ENCODE results near the gene DNAH7.
"Not testable (repeated sequence)": the region's sequence is repeated elsewhere in the genome, so short reads cannot be mapped to it uniquely, and the experiment has no call there.

Gene DNAH7

DNA sequence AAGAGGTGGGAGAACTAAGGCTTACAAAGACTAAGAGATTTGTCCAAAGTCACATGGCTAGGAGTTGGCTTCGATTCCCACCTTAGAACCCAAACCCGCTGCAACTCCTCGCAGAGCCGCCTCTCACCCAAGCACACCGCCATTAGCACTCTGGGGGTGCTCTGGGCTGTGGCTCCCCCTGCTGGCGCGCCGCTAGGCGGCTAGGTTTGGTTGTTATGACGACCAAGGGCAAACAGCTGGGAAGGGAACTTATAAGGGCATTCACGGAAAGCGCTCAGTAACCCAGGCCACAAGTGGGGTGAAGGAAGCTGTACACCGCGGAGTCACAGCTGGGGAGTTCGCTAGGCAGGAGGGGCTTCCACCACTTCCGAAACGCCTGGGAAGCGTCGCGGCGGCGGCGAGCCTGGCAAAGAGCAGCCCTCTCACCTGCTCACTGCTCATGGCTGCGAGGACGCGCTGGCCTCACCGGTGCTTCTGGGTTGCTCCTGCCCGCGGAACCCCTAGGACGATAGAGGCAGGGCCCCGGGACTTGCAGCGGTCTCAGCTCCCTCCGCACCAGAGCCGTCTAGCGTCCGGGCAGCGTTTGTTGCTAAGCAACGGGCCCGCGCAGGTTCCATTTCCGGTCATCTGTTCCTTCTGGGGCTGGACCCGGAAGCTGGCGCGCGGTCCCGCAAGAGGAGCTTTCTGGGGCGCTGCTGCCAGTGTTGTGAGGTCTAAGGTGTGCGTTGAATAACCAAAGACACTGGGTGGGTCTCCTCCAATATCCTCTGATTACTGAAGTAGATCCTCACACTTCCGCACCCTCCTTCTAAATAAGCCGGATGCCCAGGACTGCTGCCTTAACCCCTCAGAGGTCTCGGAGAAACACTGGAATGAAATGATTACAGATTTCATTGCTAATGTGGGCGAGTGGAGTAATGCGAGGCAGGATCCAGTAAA is at the start of gene DNAH7:
Gene DNAH7, minus strand, starts transcription at position 567 of the 939 bp plus-strand sequence. Its CDS starts 126 bp downstream, at position 441.
- peak; percentile 76 for DNase-seq

DNA sequence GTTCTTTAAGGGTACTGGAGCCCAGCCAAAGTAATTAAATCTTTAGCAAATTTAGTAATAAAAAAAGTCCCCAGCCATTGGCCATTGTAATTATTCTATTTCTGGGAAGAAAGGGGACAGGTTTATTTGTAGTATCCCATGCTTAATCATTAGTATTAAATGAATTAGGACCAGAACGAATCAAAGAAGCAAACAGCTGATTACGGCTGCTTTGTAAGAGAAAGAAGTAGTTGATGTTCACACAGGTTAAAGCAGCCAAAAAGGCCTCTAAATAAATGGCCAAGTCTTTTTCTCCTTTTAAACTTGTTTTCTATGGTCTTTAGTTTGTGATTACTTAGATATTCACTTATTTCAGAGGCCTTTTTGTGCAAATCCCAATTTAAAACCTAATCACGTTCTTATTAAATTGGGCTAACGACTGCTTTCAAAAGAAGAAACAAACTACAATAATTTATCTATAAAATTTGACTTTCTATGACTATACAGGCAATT is 48.6 kb upstream of the DNAH7 start:
- no peak for DNase-seq

DNA sequence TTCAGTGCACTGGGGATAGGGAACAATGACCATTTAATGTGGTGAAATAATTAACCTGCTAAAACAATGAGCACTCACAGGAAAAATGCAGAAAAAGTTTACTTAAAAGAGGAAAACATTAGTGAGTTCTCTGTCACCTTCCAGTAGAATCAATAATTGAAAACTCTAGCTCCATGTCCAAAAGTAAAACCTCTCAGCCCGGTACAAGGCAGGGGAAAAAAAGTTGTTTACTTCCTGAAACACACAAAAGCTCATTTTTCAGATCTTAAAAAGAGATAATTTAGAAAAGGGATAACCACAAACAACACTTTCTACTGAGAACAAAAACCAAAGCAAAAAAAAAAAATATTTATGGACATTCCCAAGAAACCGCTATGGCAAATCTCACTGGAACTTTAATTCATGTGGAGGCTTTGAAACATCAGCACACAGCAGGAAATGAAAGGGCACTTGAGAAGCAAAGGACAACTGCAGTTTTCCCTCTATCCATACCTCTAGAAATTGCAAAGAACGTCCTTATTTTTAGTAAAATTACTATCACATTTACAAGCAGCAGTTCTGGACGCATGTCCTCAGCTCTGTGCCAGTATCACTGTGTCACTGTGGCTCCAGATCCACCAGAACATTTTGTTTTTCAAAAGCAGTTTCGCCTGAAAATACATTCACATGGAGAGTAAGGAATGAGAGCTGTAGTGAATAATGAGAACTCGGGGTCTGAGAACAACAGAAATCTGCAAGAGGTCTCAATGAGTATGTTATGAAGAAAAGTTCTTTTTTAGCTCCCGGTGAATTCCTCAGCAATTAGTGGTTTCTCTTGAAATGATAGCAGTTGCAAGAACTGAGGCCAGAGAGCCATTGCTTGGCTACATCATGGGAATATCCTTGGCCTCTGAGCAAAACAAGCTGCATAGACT is 44.7 kb upstream of the DNAH7 start:
- no peak for DNase-seq

DNA sequence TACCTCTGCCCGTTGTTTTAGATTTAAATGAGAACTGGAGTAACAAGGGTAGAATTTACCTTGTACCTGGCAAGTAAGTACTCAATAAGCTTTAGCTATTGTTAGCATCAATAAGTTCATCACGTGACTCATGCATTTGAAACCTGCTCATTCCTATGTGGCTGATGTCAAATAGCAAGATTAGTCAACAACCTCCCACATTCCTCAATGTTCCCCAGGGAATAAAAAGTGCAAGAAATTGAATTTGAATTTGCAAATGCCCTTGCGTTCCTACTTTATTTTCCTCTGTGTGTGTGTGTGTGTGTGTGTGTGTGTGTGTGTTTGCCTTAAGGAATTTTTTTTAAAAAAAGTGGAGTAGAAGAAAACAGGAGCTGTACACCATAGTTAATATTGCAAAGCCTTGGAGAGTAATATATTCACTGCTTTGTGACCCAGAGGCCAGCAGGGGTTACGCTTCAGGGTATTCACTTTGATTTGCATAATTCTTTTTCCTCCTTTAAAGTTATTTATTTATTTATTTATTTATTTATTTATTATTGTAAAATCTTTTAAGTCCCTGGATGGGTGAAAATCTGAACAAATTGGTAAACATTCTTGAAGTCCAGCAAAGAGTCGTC is 43.9 kb upstream of the DNAH7 start:
- DNase-seq: no peak

DNA sequence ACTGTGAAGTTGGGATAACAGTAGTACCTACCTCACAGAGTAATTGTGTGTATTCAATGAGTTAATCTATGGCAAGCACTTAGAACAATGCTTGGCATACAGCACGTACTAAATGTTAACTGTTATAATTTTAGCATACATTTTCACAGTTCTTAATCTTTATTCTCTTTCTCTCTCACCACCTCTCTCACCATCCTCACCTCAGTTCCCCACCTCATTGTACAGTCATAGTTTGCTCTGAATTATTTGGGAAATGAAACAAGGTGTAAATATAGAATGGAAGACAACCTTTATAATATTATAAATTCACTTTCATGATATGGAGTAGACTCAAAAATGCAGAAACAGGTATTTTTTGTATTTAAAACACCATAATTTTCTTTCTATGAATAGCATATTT is 40.0 kb upstream of the DNAH7 start:
- DNase-seq: no peak

DNA sequence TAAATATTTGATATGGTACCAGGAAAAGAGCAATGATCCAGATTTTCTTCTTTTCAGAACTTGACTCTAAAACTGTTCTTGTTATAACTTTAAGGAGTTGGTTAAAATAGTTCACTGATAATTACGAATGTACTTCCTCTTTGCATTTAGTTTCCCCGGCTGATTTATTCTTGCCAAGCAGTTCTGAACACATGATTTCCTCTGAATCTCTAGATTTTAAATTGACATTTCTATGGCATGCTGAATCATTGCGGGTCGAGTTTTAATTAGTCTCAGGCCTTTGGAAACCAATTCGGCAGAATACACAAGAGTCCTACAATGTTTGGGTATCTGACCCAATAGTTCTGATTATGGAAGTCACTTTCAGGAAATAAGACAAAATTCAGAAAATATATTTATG is 37.3 kb upstream of the DNAH7 start:
- no peak for DNase-seq

DNA sequence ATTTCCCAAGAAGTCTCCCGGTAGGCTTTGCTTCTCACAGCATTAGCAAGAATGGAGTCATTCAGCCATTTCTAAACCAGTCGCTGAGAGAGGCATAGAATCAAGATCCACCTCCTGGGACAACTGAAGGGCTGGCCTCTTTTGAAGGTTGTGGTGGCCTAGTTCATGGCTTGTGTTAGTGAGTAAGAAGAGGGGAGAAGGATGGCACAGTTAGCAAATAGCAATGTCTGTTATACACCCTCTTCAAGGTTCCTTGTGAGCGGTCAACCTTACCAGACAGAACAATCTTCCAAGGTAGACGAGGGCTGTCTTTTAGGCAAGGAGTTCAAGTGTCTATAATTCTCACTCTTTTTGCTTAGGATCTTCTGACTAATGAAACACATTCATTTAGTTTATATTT is 35.4 kb upstream of the DNAH7 start:
- DNase-seq: no peak

DNA sequence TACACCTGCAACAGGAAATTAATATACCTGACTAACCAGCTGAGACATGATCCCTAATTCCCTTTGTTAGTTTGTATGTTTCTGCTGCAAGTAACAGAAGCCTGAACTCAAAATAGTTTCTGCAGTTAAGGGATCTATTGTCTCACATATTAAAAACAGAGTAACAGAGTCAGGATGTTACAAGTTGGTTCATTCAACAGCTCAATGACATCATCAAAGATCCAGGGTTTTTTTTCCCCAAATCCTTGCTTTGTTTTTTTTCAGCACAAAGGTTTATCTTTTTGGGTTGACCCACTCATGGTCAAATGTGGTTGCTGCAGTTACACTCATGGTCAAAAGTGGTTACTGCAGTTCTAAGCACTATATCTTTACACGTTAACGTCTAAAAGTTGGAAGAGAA is 35.0 kb upstream of the DNAH7 start:
- no peak for DNase-seq

DNA sequence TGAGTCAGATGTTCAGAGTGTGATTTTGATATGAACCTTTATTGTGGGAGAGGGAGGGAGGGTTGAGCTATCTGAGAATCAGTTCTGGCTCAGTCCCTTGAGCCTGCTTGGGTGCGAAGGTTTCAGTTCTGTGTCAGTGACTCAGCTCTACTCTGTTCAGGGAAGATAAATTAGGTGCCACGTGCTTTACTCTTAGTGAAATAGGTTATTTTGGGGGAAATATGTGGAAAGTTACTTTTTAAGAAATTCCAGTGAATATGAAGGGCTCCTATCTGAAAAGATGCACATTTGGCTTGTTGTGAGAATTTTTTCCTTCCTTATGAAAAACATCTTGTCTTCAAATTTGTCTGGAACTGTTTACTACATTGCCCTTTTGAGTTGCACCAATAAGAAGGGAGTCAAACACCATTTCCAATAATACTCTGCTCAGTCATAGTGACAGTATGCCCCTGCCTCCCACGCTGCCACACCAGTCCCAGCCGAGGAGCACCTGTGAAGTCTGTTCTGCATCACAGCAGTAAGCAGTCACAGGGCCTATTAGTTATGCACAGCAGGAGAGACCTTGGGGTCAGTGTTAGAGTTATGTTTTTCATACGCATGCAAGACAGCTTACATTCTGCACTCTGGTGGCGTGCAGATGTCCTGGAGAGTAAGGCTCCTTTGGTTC is 32.8 kb upstream of the DNAH7 start:
- no peak for DNase-seq

DNA sequence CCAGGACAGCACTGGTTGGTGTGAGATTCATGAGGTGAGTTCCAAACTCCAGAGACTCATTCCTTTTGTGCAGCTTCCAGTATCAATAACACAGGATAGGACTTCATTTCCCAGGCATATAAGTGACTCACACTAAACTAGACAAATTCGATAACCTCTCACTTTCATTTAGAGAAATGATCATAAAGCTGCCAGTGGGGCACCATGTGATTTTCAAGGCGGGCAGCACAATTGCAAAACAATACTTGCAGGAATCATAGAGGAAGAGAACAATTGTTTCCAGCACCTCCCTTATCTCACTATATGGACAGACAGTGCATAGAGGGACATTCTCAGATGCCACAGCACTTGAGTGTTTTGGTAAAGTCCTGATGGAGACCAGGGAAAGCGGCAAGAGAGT is 31.3 kb upstream of the DNAH7 start:
- no peak for DNase-seq

DNA sequence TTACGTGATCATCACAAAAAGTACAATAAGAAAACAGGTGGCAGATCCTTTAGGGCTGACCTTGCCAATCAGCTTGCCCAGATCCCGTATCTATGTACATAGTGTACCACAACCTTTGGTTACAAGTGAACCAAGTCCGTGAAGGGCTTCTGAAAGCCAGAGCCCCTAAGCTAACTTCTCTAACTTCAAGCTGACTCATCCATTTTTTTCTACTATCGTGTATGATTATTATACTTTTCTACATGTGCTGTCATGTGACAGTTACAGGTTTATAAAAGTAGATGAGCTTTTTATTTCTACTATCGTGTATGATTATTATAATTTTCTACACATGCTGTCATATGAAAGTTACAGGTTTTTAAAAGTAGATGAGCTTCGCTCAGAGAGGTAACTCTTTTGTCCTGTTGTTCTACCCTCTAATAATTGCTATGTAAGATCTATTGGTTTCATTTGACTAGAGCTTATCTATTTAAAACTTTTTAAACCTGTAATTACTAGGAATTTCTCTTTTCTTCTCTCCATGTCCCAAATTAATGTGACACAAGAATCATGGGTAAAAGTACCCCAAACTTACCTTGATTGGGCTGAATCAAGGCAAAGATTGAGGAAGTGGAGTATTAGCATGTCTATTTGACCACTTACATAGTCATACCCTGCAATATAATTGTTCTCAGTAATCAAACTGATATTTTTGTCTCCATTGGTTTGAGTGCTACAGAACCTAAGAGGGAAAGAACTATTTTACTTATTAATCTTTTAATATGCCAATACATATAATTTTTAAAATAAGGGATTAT is 29.4 kb upstream of the DNAH7 start:
- no peak for DNase-seq

DNA sequence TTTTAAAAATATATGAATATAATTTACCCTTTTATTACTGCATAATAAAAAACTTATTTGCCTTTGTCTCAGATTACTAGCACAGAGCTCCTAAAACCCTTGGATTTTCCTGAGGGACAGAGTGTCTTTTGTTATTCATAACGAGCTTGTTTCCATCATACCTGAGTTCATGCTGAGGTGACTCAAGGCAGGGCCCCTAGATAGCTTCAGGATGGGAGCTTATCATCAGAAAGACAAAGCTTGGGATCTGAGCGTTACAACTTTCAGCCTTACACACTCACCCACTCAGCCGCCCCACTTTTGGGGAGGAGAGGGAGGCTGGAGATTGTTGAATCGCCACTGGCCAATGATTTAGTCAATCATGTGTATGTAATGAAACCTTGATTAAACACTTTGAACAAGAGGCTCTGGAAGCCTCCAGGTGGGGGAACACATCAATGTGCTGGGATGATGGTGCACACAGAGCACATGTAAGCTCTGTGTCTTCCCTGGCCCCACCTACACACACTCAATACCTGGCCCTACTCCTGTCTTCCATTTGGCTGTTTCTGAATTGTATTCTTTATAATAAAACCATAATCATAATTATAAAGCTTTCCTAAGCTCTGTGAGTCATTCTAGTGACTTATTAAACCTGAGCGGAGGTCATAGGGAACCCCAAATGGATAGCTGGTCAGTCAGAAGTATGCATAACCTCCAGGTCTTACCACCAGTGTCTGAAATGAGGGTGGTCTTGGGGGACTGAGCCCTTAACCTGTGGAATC is 28.5 kb upstream of the DNAH7 start:
- DNase-seq: no peak

DNA sequence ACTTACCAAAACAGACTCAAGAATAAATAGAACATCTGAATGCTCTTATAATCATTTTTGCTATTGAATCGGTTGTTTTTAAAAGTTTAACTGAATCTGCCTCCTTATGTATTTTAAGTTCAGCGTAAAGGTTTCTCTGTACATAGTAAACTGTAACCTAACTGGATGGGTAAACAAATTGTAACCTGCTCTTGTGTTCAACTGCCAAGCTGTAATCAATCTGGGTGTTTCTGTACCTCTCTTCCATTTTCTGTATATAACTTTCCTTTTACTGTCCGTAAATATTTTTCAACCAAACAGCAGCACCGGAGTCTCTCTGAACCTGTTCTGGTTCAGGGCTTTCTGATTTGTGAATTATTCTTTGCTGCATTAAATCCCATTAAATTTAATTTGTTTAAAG is 27.6 kb upstream of the DNAH7 start:
- DNase-seq: no peak

DNA sequence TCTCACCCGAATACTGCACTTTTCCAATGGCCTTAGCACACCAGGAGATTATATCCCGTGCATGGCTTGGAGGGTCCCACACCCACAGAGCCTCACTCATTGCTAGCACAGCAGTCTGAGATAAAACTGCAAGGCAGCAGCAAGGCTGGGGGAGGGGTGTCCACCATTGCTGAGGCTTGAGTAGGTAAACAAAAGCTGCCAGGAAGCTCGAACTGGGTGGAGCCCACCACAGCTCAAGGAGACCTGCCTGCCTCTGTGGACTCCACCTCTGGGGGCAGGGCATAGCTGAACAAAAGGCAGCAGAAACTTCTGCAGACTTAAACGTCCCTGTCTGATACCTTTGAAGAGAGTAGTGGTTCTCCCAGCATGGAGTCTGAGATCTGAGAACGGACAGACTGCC is 20.8 kb upstream of the DNAH7 start:
- not testable (repeated sequence) for DNase-seq

DNA sequence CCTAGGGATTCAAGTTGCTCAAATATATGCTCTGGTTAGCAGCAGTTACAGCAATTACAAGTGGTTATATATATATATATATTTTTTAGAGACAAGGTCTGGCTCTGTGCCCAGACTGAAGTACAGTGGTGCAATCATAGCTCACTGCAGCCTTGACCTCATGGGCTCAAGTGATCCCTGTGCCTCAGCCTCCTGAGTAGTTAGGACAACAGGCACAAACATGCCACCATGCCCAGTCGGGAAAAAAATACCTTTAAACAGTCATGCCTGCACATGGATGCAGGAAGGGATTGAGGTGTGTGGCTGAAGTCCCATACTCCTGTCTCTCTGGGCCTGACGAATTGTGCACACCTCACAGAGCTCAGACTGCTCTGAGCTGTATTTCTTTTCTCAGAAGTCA is 19.6 kb upstream of the DNAH7 start:
- peak; percentile 34 for DNase-seq

DNA sequence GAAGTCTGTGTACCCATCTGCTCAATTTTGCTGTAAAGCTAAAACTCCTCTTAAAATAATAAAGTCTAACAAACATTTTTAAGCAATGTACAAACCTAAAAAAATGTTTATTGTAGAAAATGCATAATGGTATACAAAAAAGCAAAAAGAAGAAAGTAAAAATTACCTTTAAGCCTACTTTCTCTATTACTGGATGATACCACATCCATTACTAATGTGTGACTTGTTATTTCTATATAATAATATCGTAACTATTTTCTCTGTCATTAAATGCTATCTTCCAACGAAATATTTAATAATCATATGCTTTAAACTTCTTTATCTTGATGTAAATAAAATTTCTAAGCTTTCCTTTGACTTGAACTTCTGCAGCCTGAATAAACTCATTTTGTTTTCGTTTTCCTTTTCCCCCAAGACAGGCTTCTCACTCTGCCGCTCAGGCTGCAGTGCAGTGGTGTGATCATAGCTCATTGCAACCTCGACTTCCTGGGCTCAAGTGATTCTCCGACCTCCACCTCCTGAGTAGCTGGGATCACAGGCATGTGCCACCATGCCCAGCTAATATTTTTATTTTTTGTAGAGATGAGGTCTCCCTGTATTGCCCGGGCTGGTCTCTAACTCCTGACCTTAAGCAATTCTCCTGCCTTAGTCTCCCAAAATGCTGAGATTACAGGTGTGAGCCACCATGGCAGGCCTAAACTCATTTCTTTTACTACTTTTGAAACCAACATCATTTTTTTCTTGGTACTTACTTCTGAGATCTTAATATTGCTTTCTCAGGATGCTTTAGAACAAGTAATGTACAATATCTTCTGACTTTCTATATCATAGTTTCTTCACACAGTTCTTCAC is 18.1 kb upstream of the DNAH7 start:
- DNase-seq: no peak

DNA sequence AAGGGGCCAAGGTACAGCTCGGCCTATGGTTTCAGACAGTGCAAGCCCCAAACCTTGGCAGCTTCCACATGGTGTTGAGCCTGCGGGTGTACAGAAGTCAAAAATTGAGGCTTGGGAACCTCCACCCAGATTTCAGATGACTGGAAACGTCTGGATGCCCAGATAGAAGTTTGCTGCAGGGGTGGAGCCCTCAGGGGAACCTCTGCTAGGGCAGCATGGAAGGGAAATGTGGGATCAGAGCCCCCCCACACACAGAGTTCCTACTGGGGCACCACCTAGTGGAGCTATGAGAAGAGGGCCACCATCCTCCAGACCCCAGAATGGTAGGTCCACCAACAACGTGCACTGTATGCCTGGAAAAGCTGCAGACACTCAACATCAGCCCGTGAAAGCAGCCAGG is 15.0 kb upstream of the DNAH7 start:
- no peak for DNase-seq

DNA sequence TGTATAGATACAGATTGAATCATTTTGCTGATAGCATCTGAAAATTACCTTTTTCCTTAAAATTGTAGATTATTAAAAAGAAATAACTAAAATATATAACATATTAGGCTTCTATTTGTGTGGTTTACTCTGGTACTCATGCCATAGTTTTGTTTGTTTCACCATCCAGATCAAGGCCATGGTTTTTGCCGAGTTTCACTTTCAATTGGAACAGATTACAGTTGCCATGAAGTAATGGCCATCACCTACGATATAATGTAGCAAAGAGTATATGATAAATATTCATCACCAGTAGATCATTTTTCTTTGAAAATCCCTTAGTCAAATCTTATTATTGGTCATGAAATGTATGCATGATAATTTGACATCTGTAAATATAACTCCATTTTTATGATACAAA is 11.9 kb upstream of the DNAH7 start:
- no peak for DNase-seq

DNA sequence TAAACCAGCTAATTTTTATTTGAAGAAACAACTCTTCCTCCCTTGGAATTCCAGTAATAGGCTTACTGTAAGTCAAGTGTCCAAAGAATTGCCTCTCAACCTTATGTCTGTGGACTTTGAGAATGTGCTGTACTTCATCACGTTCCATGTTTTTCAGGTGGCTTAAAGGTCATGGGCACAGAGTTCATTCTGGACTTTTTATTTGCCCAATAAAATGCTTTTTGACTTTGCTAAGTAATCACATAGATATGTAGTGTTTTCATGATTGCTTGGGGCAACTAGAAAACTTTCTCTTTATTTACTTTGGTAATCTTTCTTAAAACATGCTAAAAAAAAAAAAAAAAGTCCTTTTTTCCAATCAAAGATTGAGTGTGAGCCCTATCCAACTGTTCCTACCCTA is 10.4 kb upstream of the DNAH7 start:
- DNase-seq: no peak

DNA sequence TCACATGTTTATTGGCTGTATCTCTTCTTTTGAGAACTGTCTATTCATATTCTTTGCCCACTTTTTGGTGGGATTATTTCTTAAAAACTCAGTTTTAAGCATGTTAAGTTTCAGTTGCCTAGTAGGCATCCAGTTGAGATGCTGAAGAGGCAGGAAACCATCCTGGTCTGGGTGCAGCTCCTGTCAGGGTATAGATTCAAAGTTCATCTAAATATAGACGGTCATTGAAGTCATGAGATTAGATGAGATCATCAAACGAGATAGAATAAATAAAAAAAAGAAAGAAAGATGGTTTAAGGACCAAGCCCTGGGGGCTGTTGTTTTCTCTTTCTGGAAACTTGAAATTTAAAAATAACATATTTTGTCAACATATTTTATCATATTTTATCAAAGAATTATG is 9.2 kb upstream of the DNAH7 start:
- DNase-seq: no peak
